Upper lobe of left lung (tissue), 6 donors: ENCODE data around the gene KCNJ1. TPM values are rescaled to one million over a fixed set of nuclear protein-coding genes. Genes with fewer than 3 reads are reported as not detected.

Experiments
- ATAC-seq, 2 donors: fragments of 200-7000 bp; cut with Tn5 transposase; one replicate each; pipeline ENCODE4 v1.9.1; 2022; ENCODE audit warnings: mild to moderate bottlenecking in 2 of 2, moderate library complexity in 2 of 2; ENCODE audit not compliant: low FRiP score in 2 of 2
- DNase-seq, 2 donors: peaks; one replicate each; pipeline ENCODE4 v3.0.0-alpha.2; 2019 to 2020
- H3K27ac ChIP-seq, 4 donors: fragments of 200-600 bp; sonication (generic); one replicate each; pipeline ENCODE4 v1.5.1; 2016 to 2019
- H3K27me3 ChIP-seq, 4 donors: fragments of 200-600 bp; sonication (generic); one replicate each; pipeline ENCODE4 v1.5.1; 2017 to 2019
- H3K36me3 ChIP-seq, 4 donors: fragments of 200-600 bp; sonication (generic); one replicate each; pipeline ENCODE4 v1.5.1; 2016 to 2019
- H3K4me1 ChIP-seq, 4 donors: fragments of 200-600 bp; sonication (generic); one replicate each; pipeline ENCODE4 v1.5.1; 2018 to 2019
- H3K4me3 ChIP-seq, 4 donors: fragments of 200-600 bp; sonication (generic); one replicate each; pipeline ENCODE4 v1.5.1; 2017 to 2019; ENCODE audit warnings: mild to moderate bottlenecking in 2 of 4, moderate library complexity in 1 of 4
- H3K9me3 ChIP-seq, 4 donors: fragments of 200-600 bp; sonication (generic); one replicate each; pipeline ENCODE4 v1.5.1; 2018 to 2019
- CTCF ChIP-seq, 6 experiments: fragments of 450-650 bp in 4 of 6; fragments of 200-600 bp in 2 of 6; sonication (generic) in 2 of 6; IDR thresholded peaks; one replicate each; pipeline ENCODE4 v1.5.1; 2016 to 2019; ENCODE audit warnings: antibody characterized with exemption in 6 of 6
- EP300 ChIP-seq, 4 donors: sonication (generic); formaldehyde crosslinking; IDR thresholded peaks; one replicate each; pipeline ENCODE4 v1.5.1; 2017; ENCODE audit warnings: antibody characterized with exemption in 4 of 4, control low read depth in 2 of 4
- POLR2A ChIP-seq, 4 donors: fragments of 450-650 bp; IDR thresholded peaks; one replicate each; pipeline ENCODE4 v1.5.1; 2016 to 2017; ENCODE audit warnings: antibody characterized with exemption in 4 of 4, mild to moderate bottlenecking in 2 of 4
- POLR2AphosphoS5 ChIP-seq, 2 donors: sonication (generic); formaldehyde crosslinking; IDR thresholded peaks; one replicate each; pipeline ENCODE4 v1.5.1; 2017; ENCODE audit warnings: antibody characterized with exemption in 2 of 2
- WGBS, 2 donors: methylation state at CpG; one replicate each; pipeline ENCODE4 v1.1.5; 2017 to 2018; 5-methylcytosine and 5-hydroxymethylcytosine counted together
- total RNA-seq, 6 donors: library from RNA; depleted of rRNA in 4 of 6; stranded (reverse); fragments of >200 nt in 4 of 6; gene quantifications; one replicate each; pipeline versions ENCODE4 v1.1.0 to v1.2.1, GENCODE V29; 2016 to 2021
- donor health status: DM: no; HTN: no; CAD: no; lungs with moderate emphysema.
- donor health status: DM: no; HTN: yes; CAD: no; lungs with severe emphysema.

The KCNJ1 gene
- total RNA-seq, 6 donors from 2014 or later, result 0.15 to 0.59 (median 0.20) TPM; not detected in 3

- ATAC-seq, result peak; percentile 10 to 55
- Histone ChIP-seq H3K27ac (peak overlapping the region in 3 of 4 donors; percentile 32 to 68 (median 51)), H3K36me3 (no peaks in the 10 kb centered on the region), H3K4me1 (peaks cover 18 to 36% (median 27%) of the 10 kb centered on the region in 4 donors), H3K9me3 (no peaks in the 10 kb centered on the region), H3K27me3 (no peaks in the 10 kb centered on the region), H3K4me3 (no peak overlapping the region)
- TF ChIP-seq EP300 (IDR thresholded peaks at IDR 0.05) (peak in 3 of 4 donors; percentile 20 to 78 (median 63)), CTCF (IDR thresholded peaks at IDR 0.05) (no peak), POLR2AphosphoS5 (IDR thresholded peaks at IDR 0.05) (peak; percentile 55 to 65), POLR2A (IDR thresholded peaks at IDR 0.05) (no peak)
- WGBS, 2 donors, result 25 to 31% methylated on average over 16 of the region's 16 CpGs
- DNase-seq, result peak in 1 of 2 donors; percentile 41
Measured at GRCh38 chr11:128835741-128836430, 31.2 kb downstream of the KCNJ1 start.

GRCh38 chr11:128834157-128834556 lies 32.9 kb downstream of the KCNJ1 start:
- Histone ChIP-seq H3K27ac (no peak overlapping the region), H3K4me1 (peaks cover 24 to 39% (median 30%) of the 10 kb centered on the region in 4 donors), H3K27me3 (no peaks in the 10 kb centered on the region), H3K9me3 (no peaks in the 10 kb centered on the region), H3K36me3 (no peaks in the 10 kb centered on the region), H3K4me3 (no peak overlapping the region)
- DNase-seq (no peak), ATAC-seq (no peak)
- 73 to 75% methylated on average over 2 of the region's 2 CpGs for WGBS, 2 donors
- no peak for TF ChIP-seq POLR2A (IDR thresholded peaks at IDR 0.05)
- no peak for TF ChIP-seq EP300 (IDR thresholded peaks at IDR 0.05)
- no peak for TF ChIP-seq POLR2AphosphoS5 (IDR thresholded peaks at IDR 0.05)
- no peak for TF ChIP-seq CTCF (IDR thresholded peaks at IDR 0.05)

GRCh38 chr11:128832121-128832497 lies 35.0 kb downstream of the KCNJ1 start:
- WGBS, 2 donors, result 50 to 61% methylated on average over 3 of the region's 3 CpGs
- DNase-seq (no peak), ATAC-seq (no peak)
- Histone ChIP-seq H3K27me3 (no peaks in the 10 kb centered on the region), H3K4me3 (no peak overlapping the region), H3K9me3 (no peaks in the 10 kb centered on the region), H3K4me1 (peaks cover 13 to 27% (median 21%) of the 10 kb centered on the region in 4 donors), H3K27ac (no peak overlapping the region), H3K36me3 (no peaks in the 10 kb centered on the region)
- TF ChIP-seq POLR2AphosphoS5 (IDR thresholded peaks at IDR 0.05) (no peak), EP300 (IDR thresholded peaks at IDR 0.05) (no peak), CTCF (IDR thresholded peaks at IDR 0.05) (no peak), POLR2A (IDR thresholded peaks at IDR 0.05) (no peak)

- Histone ChIP-seq H3K27me3 (no peaks in the 10 kb centered on the region), H3K4me1 (peaks cover 13 to 22% (median 16%) of the 10 kb centered on the region in 4 donors), H3K27ac (peak overlapping the region in 1 of 4 donors; percentile 42), H3K36me3 (no peaks in the 10 kb centered on the region), H3K4me3 (peak overlapping the region in 3 of 4 donors; percentile 10 to 38 (median 24)), H3K9me3 (no peaks in the 10 kb centered on the region)
- peak in 1 of 2 donors; percentile 75 for DNase-seq
- peak; percentile 70 to 89 for ATAC-seq
- TF ChIP-seq POLR2A (IDR thresholded peaks at IDR 0.05) (no peak), EP300 (IDR thresholded peaks at IDR 0.05) (no peak), CTCF (IDR thresholded peaks at IDR 0.05) (peak; percentile 52 to 87 (median 78))
- WGBS, 2 donors, result 23 to 26% methylated on average over 14 of the region's 14 CpGs
Measured at GRCh38 chr11:128831174-128832120, 35.6 kb downstream of the KCNJ1 start.
